ENCODE measurements around the gene EIF4E1B.

DNA sequence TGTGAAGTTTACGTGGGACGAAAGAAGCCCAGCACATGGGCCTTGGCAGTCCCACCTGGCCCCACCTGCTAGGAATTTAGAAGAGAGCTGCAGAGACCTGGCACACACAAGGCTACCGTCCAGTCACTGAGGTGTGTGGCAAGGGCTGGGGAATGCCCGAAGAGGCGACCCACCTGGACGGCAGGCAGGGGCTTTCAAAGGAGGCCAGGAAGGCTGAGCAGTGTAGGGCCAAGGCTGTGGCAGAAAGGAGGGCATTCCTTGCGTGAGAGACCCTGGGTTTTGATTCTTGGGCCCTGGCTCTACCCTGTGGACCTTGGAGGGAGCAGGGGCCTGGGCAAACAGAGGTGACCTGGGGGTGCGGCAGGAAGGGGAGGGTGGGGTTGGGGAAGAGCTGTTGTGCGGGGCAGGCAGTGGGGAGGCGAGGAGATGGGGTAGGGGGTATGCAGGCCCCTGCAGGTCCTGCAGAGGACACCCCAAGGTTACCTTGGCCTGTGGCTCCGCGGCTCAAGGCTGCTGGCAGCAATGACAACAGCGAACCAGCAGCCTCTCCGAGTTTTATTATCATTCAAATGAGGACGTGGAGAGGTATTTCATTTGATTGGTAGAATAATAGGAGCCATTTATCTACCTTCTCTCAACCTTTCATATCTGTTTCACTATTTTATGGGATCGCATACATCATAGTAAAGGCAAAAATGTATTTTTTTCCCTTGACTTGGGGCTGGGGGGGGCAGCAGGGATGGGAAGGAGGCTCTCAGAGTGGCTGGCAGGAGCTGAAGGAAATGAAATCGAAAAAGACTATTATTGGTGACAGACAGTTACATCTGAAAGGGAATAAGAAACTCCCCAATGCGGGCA is 41.6 kb downstream of the EIF4E1B start:
- TF ChIP-seq, protein P1, sequence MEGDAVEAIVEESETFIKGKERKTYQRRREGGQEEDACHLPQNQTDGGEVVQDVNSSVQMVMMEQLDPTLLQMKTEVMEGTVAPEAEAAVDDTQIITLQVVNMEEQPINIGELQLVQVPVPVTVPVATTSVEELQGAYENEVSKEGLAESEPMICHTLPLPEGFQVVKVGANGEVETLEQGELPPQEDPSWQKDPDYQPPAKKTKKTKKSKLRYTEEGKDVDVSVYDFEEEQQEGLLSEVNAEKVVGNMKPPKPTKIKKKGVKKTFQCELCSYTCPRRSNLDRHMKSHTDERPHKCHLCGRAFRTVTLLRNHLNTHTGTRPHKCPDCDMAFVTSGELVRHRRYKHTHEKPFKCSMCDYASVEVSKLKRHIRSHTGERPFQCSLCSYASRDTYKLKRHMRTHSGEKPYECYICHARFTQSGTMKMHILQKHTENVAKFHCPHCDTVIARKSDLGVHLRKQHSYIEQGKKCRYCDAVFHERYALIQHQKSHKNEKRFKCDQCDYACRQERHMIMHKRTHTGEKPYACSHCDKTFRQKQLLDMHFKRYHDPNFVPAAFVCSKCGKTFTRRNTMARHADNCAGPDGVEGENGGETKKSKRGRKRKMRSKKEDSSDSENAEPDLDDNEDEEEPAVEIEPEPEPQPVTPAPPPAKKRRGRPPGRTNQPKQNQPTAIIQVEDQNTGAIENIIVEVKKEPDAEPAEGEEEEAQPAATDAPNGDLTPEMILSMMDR (IDR thresholded peaks at IDR 0.05 in 4 of 5, conservative IDR thresholded peaks at IDR 0.05 in 1 of 5), result no peak
- TF ChIP-seq POLR2A (IDR thresholded peaks at IDR 0.05), result no peak
